ENCODE data around the gene PLEKHA4.
A peak's percentile ranks its signal among the peaks of the same experiment; 100 is the strongest.
"Not testable (repeated sequence)": the region's sequence is repeated elsewhere in the genome, so short reads cannot be mapped to it uniquely, and the experiment has no call there.

The PLEKHA4 gene

GRCh38 chr19:48795685-48796070 lies 72.7 kb downstream of the PLEKHA4 start:
- DNase-seq = no peak

DNA sequence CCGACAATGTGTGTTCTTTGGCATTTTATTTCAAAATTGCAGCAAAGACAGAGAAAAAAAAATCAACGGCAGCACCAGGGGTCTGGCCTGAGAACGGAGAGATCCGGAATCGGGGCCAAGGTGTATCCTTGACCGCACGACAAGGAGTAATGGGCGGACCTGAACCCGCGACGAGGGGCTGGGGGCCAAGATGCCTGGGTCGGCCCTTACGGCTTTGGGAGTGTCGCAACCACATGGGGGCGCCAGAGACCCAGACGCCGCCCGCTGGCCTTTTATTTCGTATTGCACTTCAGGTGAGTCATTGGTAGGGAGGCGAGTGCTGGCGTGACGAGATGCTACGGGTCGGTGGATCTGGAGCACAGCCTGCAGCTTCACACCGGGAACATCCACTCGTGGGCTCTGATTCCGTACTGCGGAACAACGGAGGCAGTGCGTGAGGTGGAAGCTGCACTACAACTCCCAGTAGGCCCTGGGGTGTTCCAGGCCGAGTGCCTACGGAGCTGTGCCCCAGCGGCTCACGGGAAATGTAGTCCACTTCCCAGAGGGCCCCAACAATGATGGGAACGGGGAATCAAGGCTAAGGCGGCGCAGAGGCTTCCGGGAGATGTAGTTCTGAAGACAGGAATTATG lies 73.2 kb downstream of the PLEKHA4 start:
- DNase-seq = peak; percentile 88 to 94

DNA sequence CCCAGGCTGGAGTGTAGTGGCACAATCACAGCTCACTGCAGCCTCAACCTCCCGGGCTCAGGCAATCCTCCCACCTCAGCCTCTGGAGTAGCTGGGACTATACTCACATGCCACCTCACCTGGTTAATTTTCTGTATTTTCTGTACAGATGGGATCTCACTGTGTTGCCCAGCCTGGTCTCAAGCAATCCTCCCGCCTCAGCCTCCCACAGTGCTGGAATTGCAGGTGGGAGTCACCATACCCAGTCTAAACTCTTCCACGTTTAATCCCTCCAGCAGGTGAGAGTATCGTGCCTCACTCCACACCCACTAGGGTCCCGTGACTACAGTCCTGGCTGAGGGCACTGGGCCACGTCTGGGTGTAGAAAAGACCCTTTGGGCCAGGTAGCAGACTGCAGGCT lies 74.1 kb downstream of the PLEKHA4 start:
- DNase-seq = no peak

GRCh38 chr19:48793271-48793670 lies 75.1 kb downstream of the PLEKHA4 start:
- DNase-seq = no peak

- not testable (repeated sequence) for DNase-seq
Measured at GRCh38 chr19:48787331-48787730, 81.1 kb downstream of the PLEKHA4 start.

Data from NCI-H524 (cell line).